Hepatocyte (in vitro differentiated cells): ENCODE data around the gene DGKD. TPM values are rescaled to one million over a fixed set of nuclear protein-coding genes. Genes with fewer than 3 reads are reported as not detected.

Source experiments
- DNase-seq: peaks from one replicate; pipeline ENCODE4 v3.0.0-alpha.2; 2016; ENCODE audit warnings: low spot score
- H2AFZ ChIP-seq: fragments of 200-600 bp; sonication (generic); 2 replicates; pipeline ENCODE4 v1.6.0; 2016; ENCODE audit warnings: antibody characterized with exemption, mild to moderate bottlenecking
- H3K27ac ChIP-seq: fragments of 200-600 bp; sonication (generic); 2 replicates; pipeline ENCODE4 v1.5.1; 2016; ENCODE audit warnings: mild to moderate bottlenecking
- H3K27me3 ChIP-seq: fragments of 200-600 bp; sonication (generic); 2 replicates; pipeline ENCODE4 v1.6.1; 2016
- H3K36me3 ChIP-seq: fragments of 200-600 bp; sonication (generic); replicated peaks from 2 replicates; pipeline ENCODE4 v1.5.1; 2016; ENCODE audit warnings: low read depth; ENCODE audit not compliant: insufficient read depth
- H3K4me1 ChIP-seq: fragments of 200-600 bp; sonication (generic); 2 replicates; pipeline ENCODE4 v1.5.1; 2016; ENCODE audit warnings: mild to moderate bottlenecking, moderate library complexity; ENCODE audit not compliant: insufficient read depth
- H3K4me2 ChIP-seq: fragments of 200-600 bp; sonication (generic); 2 replicates; pipeline ENCODE4 v1.6.0; 2016
- H3K4me3 ChIP-seq: fragments of 200-600 bp; sonication (generic); 2 replicates; pipeline ENCODE4 v1.5.1; 2016; ENCODE audit warnings: mild to moderate bottlenecking
- H3K79me2 ChIP-seq: fragments of 200-600 bp; sonication (generic); 2 replicates; pipeline ENCODE4 v1.6.0; 2017; ENCODE audit warnings: mild to moderate bottlenecking
- H3K9me2 ChIP-seq: fragments of 200-600 bp; sonication (generic); replicated peaks from 2 replicates; pipeline ENCODE4 v1.6.0; 2017; ENCODE audit warnings: mild to moderate bottlenecking; ENCODE audit not compliant: insufficient read depth
- H3K9me3 ChIP-seq: fragments of 200-600 bp; sonication (generic); 2 replicates; pipeline ENCODE4 v1.5.1; 2016; ENCODE audit warnings: low read depth, mild to moderate bottlenecking
- H4K20me1 ChIP-seq: fragments of 200-600 bp; sonication (generic); 2 replicates; pipeline ENCODE4 v1.6.0; 2016; ENCODE audit warnings: mild to moderate bottlenecking; ENCODE audit not compliant: insufficient read depth, poor library complexity, severe bottlenecking
- EZH2 ChIP-seq: fragments of 200-600 bp; sonication (generic); IDR thresholded peaks from 2 replicates; pipeline ENCODE4 v1.6.1; 2016; ENCODE audit warnings: antibody characterized with exemption, mild to moderate bottlenecking, borderline replicate concordance
- EZH2phosphoT487 ChIP-seq: fragments of 200-600 bp; sonication (generic); IDR thresholded peaks from one replicate; pipeline ENCODE4 v1.6.1; 2018; ENCODE audit warnings: antibody characterized with exemption, mild to moderate bottlenecking, low read depth, moderate library complexity; ENCODE audit not compliant: unreplicated experiment, severe bottlenecking
- WGBS: methylation state at CpG from one replicate; pipeline ENCODE4 v1.1.6; 2016; ENCODE audit warnings: low lambda C conversion rate; ENCODE audit errors: missing lambda C conversion rate; 5-methylcytosine and 5-hydroxymethylcytosine counted together
- polyA plus RNA-seq: library from polyadenylated mRNA; unstranded; fragments of >200 nt; fragmentation: Nextera tagmentation; extraction: Ambion mirVana; gene quantifications from 2 replicates; pipeline ENCODE4 v1.2.1, GENCODE V29; 2016
- total RNA-seq: library from RNA; depleted of rRNA; stranded (reverse); fragments of >200 nt; gene quantifications from 2 replicates; pipeline ENCODE4 v1.2.3, GENCODE V29; 2014
- TF ChIP-seq, protein P1 (sequence below): fragments of 200-600 bp; sonication (generic); IDR thresholded peaks from 2 replicates; pipeline ENCODE4 v1.5.1; 2016; ENCODE audit warnings: antibody characterized with exemption, mild to moderate bottlenecking; ENCODE audit not compliant: poor library complexity

The DGKD gene
- total and polyA plus RNA-seq, 2 experiments from 2014 or later = 14.2 to 14.3 TPM

DNA sequence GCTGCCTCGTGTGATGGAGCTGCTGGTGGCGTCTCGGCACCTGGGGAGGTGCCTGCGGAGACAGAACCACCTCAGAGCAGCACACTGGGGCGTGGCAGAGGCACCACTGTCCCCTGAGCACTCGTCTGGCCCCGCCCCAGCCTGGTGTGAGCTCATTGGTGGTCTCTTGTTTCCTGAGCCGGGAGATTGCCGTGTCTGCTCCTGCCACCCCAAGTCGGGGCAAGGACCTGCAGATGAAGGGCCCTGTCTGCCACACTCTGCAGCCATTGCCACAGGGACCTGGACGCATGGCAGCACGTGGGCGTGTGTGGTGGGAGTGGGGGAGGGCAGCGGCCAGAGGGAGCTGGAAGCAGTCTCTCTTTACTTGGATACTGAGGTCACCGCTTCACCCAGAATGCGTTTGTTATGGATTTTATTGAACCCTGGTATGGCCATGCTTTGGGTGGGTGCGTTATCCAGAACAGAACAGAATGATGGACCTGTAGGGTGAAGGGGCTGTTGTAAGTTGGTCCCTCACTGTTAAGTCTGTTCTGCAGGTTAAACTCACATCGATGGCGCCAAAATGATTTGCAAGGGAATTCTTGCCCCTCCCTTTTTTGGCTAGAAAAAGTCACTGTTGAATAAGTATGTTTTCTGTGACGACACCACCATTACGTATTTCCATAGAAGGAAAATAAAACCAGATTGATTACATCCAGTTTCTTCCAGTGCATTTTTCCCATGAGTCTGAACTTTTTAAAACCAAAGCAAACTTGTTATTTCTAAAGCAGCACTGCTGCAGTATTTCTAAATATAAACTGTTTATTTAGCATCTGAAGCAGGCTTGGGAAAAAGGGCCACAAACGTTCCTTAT is 120.2 kb downstream of the DGKD start:
- DNase-seq = no peak
- Histone ChIP-seq H3K27me3 (no peaks in the 10 kb centered on the region), H3K36me3 (no peaks in the 10 kb centered on the region), H3K4me3 (no peak overlapping the region), H3K9me3 (no peaks in the 10 kb centered on the region), H3K27ac (no peak overlapping the region), H4K20me1 (no peaks in the 10 kb centered on the region), H2AFZ (no peak overlapping the region), H3K4me1 (no peaks in the 10 kb centered on the region), H3K79me2 (no peaks in the 10 kb centered on the region), H3K9me2 (no peaks in the 10 kb centered on the region), H3K4me2 (no peak overlapping the region)
- TF ChIP-seq EZH2 (no peak), EZH2phosphoT487 (no peak)
- TF ChIP-seq, protein P1, sequence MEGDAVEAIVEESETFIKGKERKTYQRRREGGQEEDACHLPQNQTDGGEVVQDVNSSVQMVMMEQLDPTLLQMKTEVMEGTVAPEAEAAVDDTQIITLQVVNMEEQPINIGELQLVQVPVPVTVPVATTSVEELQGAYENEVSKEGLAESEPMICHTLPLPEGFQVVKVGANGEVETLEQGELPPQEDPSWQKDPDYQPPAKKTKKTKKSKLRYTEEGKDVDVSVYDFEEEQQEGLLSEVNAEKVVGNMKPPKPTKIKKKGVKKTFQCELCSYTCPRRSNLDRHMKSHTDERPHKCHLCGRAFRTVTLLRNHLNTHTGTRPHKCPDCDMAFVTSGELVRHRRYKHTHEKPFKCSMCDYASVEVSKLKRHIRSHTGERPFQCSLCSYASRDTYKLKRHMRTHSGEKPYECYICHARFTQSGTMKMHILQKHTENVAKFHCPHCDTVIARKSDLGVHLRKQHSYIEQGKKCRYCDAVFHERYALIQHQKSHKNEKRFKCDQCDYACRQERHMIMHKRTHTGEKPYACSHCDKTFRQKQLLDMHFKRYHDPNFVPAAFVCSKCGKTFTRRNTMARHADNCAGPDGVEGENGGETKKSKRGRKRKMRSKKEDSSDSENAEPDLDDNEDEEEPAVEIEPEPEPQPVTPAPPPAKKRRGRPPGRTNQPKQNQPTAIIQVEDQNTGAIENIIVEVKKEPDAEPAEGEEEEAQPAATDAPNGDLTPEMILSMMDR = no peak
- WGBS = 83% methylated on average over 22 of the region's 22 CpGs

- TF ChIP-seq EZH2phosphoT487 (no peak), EZH2 (no peak)
- TF ChIP-seq, protein P1 = no peak
- no peaks in the 10 kb centered on the region for H3K36me3 ChIP-seq
- no peaks in the 10 kb centered on the region for H3K9me3 ChIP-seq
- H3K4me3 ChIP-seq = no peak overlapping the region
- no peak overlapping the region for H3K4me2 ChIP-seq
- 98% methylated on average over 14 of the region's 14 CpGs for WGBS
- H3K79me2 ChIP-seq = no peaks in the 10 kb centered on the region
- H3K4me1 ChIP-seq = no peaks in the 10 kb centered on the region
- H3K27me3 ChIP-seq = no peaks in the 10 kb centered on the region
- no peak for DNase-seq
- H3K9me2 ChIP-seq = no peaks in the 10 kb centered on the region
- H2AFZ ChIP-seq = no peak overlapping the region
- H3K27ac ChIP-seq = no peak overlapping the region
- no peaks in the 10 kb centered on the region for H4K20me1 ChIP-seq
These were observed 121.7 kb downstream of the DGKD start for GRCh38 chr2:233476063-233476410.

DNA sequence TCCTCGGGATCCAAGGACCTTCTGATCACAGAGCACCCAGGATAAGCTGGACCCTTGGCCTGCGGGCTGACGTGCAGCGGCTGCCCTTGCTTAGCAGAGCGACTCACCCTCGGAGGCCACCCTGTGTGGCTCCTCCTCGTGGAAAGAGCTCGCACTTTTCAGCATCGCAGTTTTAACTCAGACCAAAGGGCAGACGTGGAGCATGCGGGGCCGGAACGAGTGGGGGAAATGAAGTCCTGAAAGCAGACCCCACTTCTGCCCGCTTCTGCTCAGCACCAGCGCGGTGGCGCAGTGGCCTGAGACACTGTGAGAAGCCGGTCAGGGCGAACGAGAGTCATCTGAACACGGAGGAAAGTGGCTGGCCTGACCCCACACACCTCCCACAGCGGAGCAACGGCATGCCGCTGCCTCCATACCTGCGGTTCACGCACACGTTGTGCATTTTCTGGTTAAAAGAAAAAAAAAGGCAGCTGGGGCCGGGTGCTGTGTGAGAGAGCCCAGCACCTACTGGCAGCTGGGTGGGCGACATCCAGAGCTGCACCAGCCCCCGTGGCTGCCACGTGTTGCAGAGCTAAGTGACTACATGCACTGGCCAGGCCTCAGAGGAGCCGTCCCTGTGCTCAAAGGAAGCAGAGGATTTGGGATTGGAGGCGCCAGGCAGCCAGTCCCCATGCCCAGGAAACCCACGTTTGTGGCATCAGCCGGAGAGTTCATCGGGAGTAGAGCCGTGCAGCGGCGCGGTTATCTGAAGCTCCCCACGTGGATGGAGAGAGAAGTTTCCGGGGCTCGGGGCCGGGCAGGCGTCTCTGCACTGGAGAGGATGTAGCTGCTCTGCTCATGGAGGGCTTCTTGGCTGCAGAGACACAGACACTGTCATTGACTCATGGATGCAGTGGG is 122.6 kb downstream of the DGKD start:
- Histone ChIP-seq H3K79me2 (no peaks in the 10 kb centered on the region), H3K4me1 (no peaks in the 10 kb centered on the region), H3K36me3 (no peaks in the 10 kb centered on the region), H3K9me2 (no peaks in the 10 kb centered on the region), H3K27me3 (no peaks in the 10 kb centered on the region), H2AFZ (no peak overlapping the region), H3K4me3 (no peak overlapping the region), H3K4me2 (no peak overlapping the region), H4K20me1 (no peaks in the 10 kb centered on the region), H3K27ac (no peak overlapping the region), H3K9me3 (no peaks in the 10 kb centered on the region)
- 95% methylated on average over 44 of the region's 45 CpGs for WGBS
- TF ChIP-seq, protein P1 = no peak
- TF ChIP-seq EZH2phosphoT487 = no peak
- no peak for DNase-seq
